Gastrocnemius medialis (tissue), 4 donors: Measurements from ENCODE around the gene PSMD13. TPM values are rescaled to one million over a fixed set of nuclear protein-coding genes. Genes with fewer than 3 reads are reported as not detected.

Source experiments
- ATAC-seq, 2 donors: fragments of 150-250 bp; one replicate each; pipeline ENCODE4 v1.9.1; 2016
- DNase-seq, 2 donors: peaks; one replicate each; pipeline ENCODE4 v3.0.0-alpha.2; 2019
- H3K27ac ChIP-seq, 4 donors: fragments of 200-600 bp; sonication (generic); 1 replicate in 1 of 4; 2 replicates in 3 of 4; pipeline ENCODE4 v1.5.1; 2016 to 2018; ENCODE audit warnings: mild to moderate bottlenecking in 2 of 4, moderate library complexity in 1 of 4
- H3K27me3 ChIP-seq, 3 donors: fragments of 200-600 bp; sonication (generic) in 2 of 3; 1 replicate in 1 of 3; 2 replicates in 2 of 3; pipeline versions ENCODE4 v1.5.1 to v1.6.0; 2016 to 2019; ENCODE audit warnings: mild to moderate bottlenecking in 1 of 3, moderate library complexity in 1 of 3
- H3K36me3 ChIP-seq, 2 donors: fragments of 200-600 bp; sonication (generic) in 1 of 2; one replicate each; pipeline ENCODE4 v1.5.1; 2017 to 2018
- H3K4me1 ChIP-seq, 2 donors: fragments of 200-600 bp; sonication (generic) in 1 of 2; one replicate each; pipeline ENCODE4 v1.5.1; 2016 to 2017; ENCODE audit warnings: mild to moderate bottlenecking in 2 of 2
- H3K4me3 ChIP-seq, 4 donors: fragments of 200-600 bp; sonication (generic) in 3 of 4; 1 replicate in 1 of 4; 2 replicates in 3 of 4; pipeline ENCODE4 v1.5.1; 2016 to 2019; ENCODE audit warnings: mild to moderate bottlenecking in 2 of 4
- H3K9me3 ChIP-seq, 3 donors: fragments of 200-600 bp; sonication (generic) in 2 of 3; 1 replicate in 1 of 3; 2 replicates in 2 of 3; pipeline ENCODE4 v1.5.1; 2016 to 2019
- POLR2A ChIP-seq, 2 donors: fragments of 450-650 bp; IDR thresholded peaks; one replicate each; pipeline ENCODE4 v1.6.1; 2017; ENCODE audit warnings: antibody characterized with exemption in 2 of 2, mild to moderate bottlenecking in 2 of 2, moderate library complexity in 2 of 2
- in situ Hi-C, 4 donors: fragments of 200-750 bp; cut with MboI; loops; one replicate each; pipeline versions ENCODE4 v1.15.0 to v1.8.0; 2017; ENCODE audit warnings: low sequenced_read_pairs in 4 of 4
- intact Hi-C: fragments of 100-400 bp; cut with DNase I; formaldehyde crosslinking; loops from one replicate; pipeline ENCODE4 v1.15.1; 2023; ENCODE audit warnings: low total_unique reads
- total RNA-seq, 4 donors: library from RNA; depleted of rRNA; stranded (reverse); fragments of >200 nt; gene quantifications; one replicate each; pipeline versions ENCODE4 v1.1.0 to v1.2.3, GENCODE V29; 2016
- TF ChIP-seq, protein P1 (sequence below), 5 experiments: fragments of 450-650 bp in 3 of 5; fragments of 200-600 bp in 2 of 5; sonication (generic) in 2 of 5; IDR thresholded peaks in 4 of 5; conservative IDR thresholded peaks in 1 of 5; 1 replicate in 4 of 5; 2 replicates in 1 of 5; pipeline ENCODE4 v1.5.1; 2016 to 2019; ENCODE audit warnings: antibody characterized with exemption in 5 of 5, mild to moderate bottlenecking in 3 of 5, moderate library complexity in 3 of 5

The PSMD13 gene
- total RNA-seq, 4 donors from 2014 or later, result 128 to 189 (median 163) TPM

DNA sequence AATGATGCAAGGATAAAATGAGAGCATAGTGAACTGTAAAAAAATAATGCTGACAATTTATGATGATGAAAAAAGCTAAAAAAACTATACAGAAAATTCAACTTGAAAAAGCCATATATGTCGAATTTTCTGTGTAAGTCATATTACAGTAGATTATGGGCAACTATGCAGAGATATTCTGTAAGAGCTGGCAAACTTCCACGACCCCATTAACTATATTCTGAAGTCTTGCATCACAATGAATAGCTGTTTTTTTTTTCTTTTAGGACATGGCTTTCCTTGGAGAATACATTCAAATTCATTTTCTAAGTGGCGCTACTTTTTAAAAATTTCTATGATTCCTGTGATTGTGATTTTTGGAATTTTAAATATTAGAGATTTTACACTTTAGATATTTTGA is 18.4 kb downstream of the PSMD13 start:
- no peaks in the 10 kb centered on the region for H3K9me3 ChIP-seq
- in situ Hi-C loops (no loop called here), intact Hi-C loops (loop anchor here (10.0 kb wide), 1 partner anchor 100 kb away; no protein-coding TSS in a partner anchor)
- no peak overlapping the region for H3K27ac ChIP-seq
- TF ChIP-seq POLR2A (IDR thresholded peaks at IDR 0.05), result no peak
- TF ChIP-seq, protein P1, sequence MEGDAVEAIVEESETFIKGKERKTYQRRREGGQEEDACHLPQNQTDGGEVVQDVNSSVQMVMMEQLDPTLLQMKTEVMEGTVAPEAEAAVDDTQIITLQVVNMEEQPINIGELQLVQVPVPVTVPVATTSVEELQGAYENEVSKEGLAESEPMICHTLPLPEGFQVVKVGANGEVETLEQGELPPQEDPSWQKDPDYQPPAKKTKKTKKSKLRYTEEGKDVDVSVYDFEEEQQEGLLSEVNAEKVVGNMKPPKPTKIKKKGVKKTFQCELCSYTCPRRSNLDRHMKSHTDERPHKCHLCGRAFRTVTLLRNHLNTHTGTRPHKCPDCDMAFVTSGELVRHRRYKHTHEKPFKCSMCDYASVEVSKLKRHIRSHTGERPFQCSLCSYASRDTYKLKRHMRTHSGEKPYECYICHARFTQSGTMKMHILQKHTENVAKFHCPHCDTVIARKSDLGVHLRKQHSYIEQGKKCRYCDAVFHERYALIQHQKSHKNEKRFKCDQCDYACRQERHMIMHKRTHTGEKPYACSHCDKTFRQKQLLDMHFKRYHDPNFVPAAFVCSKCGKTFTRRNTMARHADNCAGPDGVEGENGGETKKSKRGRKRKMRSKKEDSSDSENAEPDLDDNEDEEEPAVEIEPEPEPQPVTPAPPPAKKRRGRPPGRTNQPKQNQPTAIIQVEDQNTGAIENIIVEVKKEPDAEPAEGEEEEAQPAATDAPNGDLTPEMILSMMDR (IDR thresholded peaks at IDR 0.05 in 4 of 5, conservative IDR thresholded peaks at IDR 0.05 in 1 of 5), result no peak
- peaks cover 0 to 34% of the 10 kb centered on the region in 2 donors for H3K36me3 ChIP-seq
- no peaks in the 10 kb centered on the region for H3K4me1 ChIP-seq
- ATAC-seq, result no peak
- no peak for DNase-seq
- no peak overlapping the region for H3K4me3 ChIP-seq
- no peaks in the 10 kb centered on the region for H3K27me3 ChIP-seq

GRCh38 chr11:255816-256215 is 19.0 kb downstream of the PSMD13 start:
- Histone ChIP-seq H3K9me3 (no peaks in the 10 kb centered on the region), H3K4me3 (no peak overlapping the region), H3K27ac (no peak overlapping the region), H3K36me3 (peaks cover 0 to 28% of the 10 kb centered on the region in 2 donors), H3K4me1 (no peaks in the 10 kb centered on the region), H3K27me3 (no peaks in the 10 kb centered on the region)
- intact Hi-C loops (loop anchor here (10.0 kb wide), 1 partner anchor 99 kb away; no protein-coding TSS in a partner anchor), in situ Hi-C loops (no loop called here)
- ATAC-seq (no peak), DNase-seq (no peak)
- no peak for TF ChIP-seq POLR2A (IDR thresholded peaks at IDR 0.05)
- TF ChIP-seq, protein P1 (IDR thresholded peaks at IDR 0.05 in 4 of 5, conservative IDR thresholded peaks at IDR 0.05 in 1 of 5), result no peak

DNA sequence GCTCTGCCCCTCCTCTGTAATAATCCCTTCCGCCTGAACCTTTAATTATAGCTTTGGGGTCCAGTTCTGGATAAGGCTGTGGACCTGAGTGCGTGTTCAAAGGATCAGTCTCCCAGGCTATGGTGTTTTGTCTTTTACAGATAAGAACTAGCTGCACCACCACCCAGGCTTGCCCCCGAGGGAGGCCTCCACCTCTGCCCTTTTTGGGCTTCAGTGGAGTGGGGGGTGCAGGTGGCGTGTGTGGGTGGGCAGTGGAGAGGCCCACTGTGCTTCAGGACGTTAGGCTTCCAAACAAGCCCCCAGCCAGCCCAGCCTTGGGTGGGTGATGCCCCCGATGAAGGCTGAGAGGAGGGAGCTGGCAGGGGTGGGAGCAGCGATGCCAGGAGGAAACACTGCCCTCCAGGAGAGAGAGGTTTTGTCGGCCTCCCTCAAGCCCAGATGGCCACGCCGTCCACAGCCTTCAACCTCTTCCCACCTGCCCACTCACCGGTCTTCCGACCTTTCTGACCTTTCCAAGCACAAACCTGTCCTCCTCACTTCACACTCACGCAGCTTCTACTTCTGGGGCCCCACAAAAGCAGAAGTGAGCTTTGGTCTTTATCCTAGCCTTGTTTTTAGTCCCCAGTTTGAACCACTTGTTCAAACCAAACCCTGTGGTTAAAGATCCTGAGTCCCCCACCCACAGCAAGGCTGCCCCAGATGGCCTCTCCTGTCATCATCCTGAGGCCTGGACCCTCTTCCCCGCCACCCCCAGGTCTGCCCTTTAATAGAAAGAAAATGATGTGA is 20.4 kb downstream of the PSMD13 start:
- H3K36me3 ChIP-seq, result peaks cover 0 to 17% of the 10 kb centered on the region in 2 donors
- ATAC-seq (no peak), DNase-seq (no peak)
- H3K4me1 ChIP-seq, result no peaks in the 10 kb centered on the region
- H3K9me3 ChIP-seq, result no peaks in the 10 kb centered on the region
- H3K27ac ChIP-seq, result no peak overlapping the region
- H3K4me3 ChIP-seq, result no peak overlapping the region
- intact Hi-C loops (loop anchor here (10.0 kb wide), 1 partner anchor 98 kb away; no protein-coding TSS in a partner anchor), in situ Hi-C loops (no loop called here)
- no peaks in the 10 kb centered on the region for H3K27me3 ChIP-seq
- TF ChIP-seq, protein P1 (IDR thresholded peaks at IDR 0.05 in 4 of 5, conservative IDR thresholded peaks at IDR 0.05 in 1 of 5), result no peak
- TF ChIP-seq POLR2A (IDR thresholded peaks at IDR 0.05), result no peak

DNA sequence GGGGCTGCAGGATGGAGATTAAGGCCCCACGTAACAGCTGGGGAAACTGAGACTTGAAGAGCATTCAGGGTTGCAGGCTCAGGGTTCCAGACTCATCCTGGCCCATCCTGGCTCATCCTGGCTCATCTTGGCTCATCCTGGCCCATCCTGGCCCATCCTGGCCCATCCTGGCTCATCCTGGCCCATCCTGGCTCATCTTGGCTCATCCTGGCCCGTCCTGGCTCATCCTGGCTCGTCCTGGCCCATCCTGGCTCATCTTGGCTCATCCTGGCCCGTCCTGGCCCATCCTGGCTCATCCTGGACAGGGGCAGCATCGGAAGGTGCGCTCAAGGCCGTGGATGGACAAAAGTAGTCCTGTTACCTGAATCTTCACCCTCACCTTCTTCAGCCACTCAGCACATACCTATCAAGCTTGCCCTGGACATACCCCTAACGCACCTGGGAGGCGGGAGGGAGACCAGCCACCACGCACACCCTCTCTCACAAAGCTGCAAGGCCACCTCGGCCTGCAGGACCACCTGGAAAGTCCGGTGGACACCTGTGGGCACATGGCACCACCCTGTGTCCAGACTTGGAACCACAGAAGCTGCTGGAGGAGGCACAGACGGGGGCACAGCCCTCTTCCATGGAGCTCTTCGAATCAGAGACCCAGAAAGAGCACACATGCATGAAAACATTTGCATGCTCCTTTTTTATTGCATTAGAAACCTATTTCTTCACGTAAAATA is 21.2 kb downstream of the PSMD13 start:
- TF ChIP-seq, protein P1 (IDR thresholded peaks at IDR 0.05 in 4 of 5, conservative IDR thresholded peaks at IDR 0.05 in 1 of 5), result no peak
- no peak for TF ChIP-seq POLR2A (IDR thresholded peaks at IDR 0.05)
- no peaks in the 10 kb centered on the region for H3K4me1 ChIP-seq
- ATAC-seq (no peak), DNase-seq (no peak)
- H3K9me3 ChIP-seq, result no peaks in the 10 kb centered on the region
- H3K36me3 ChIP-seq, result peaks cover 0 to 9% of the 10 kb centered on the region in 2 donors
- in situ Hi-C loops, result no loop called here
- no peaks in the 10 kb centered on the region for H3K27me3 ChIP-seq
- intact Hi-C loops, result loop anchor here (10.0 kb wide), 1 partner anchor 97 kb away; no protein-coding TSS in a partner anchor
- H3K4me3 ChIP-seq, result no peak overlapping the region
- H3K27ac ChIP-seq, result no peak overlapping the region
